Endothelial cell of umbilical vein (primary cell): ENCODE results near the gene GGPS1. TPM values are rescaled to one million over a fixed set of nuclear protein-coding genes. Genes with fewer than 3 reads are reported as not detected.

ENCODE experiments used
- Bru-seq: library from RNA; stranded (reverse); fragments of 400-500 nt; gene quantifications from one replicate; lab custom pipeline; 2021; lab: Mats Ljungman, UMichigan
- BruChase-seq, 2 experiments: library from RNA; stranded (reverse); fragments of 400-500 nt; gene quantifications; one replicate each; lab custom pipeline; 2021; lab: Mats Ljungman, UMichigan
- BruUV-seq: library from RNA; stranded (reverse); fragments of 400-500 nt; replicated peaks from 2 replicates; lab custom pipeline; 2021; lab: Mats Ljungman, UMichigan
- CTCF ChIA-PET: fragments of 300-600, 350-600 bp; sonication (Branson Sonifier 250); formaldehyde crosslinking; loops from one replicate; lab custom pipeline; 2021; ENCODE audit warnings: antibody characterized with exemption, inconsistent platforms; lab: Charles Lee
- POLR2A ChIA-PET: fragments of 300-600, 350-600 bp; sonication (Branson Sonifier 250); formaldehyde crosslinking; loops from one replicate; lab custom pipeline; 2021; ENCODE audit warnings: antibody characterized with exemption, inconsistent platforms; lab: Charles Lee
- DNase-seq: peaks from one replicate; pipeline ENCODE4 v3.0.0-alpha.2; 2011; ENCODE audit warnings: low read depth, low spot score
- FAIRE-seq: peaks from 2 replicates; lab custom pipeline; 2011; peaks lifted over from hg19 to GRCh38; lab: Jason Lieb, UNC
- H2AFZ ChIP-seq: 2 replicates; pipeline ENCODE4 v1.6.0; 2012; ENCODE audit warnings: low read depth, low read length, control low read depth, inconsistent platforms
- H3K27ac ChIP-seq: 2 replicates; pipeline ENCODE4 v1.5.1; 2011; ENCODE audit warnings: low read depth, mild to moderate bottlenecking, control low read depth, low read length, moderate library complexity; ENCODE audit not compliant: insufficient read depth
- H3K27me3 ChIP-seq, 2 experiments: 2 replicates each; pipeline versions ENCODE4 v1.6.0 to v1.6.1; 2011; ENCODE audit warnings: low read length in 2 of 2, mixed read lengths in 1 of 2; ENCODE audit not compliant: control insufficient read depth in 2 of 2, insufficient read depth in 2 of 2
- H3K36me3 ChIP-seq, 2 experiments: 2 replicates in 1 of 2; 3 replicates in 1 of 2; pipeline ENCODE4 v1.5.1; 2011; ENCODE audit warnings: low read length in 2 of 2, mild to moderate bottlenecking in 1 of 2, moderate library complexity in 1 of 2; ENCODE audit not compliant: control insufficient read depth in 2 of 2, insufficient read depth in 2 of 2; ENCODE audit errors: extremely low read depth in 1 of 2
- H3K4me1 ChIP-seq: 3 replicates; pipeline ENCODE4 v1.5.1; 2011; ENCODE audit warnings: mild to moderate bottlenecking, low read length; ENCODE audit not compliant: control insufficient read depth, insufficient read depth; ENCODE audit errors: extremely low read depth
- H3K4me2 ChIP-seq: 2 replicates; pipeline ENCODE4 v1.6.1; 2011; ENCODE audit warnings: low read length, control low read depth, mixed read lengths; ENCODE audit not compliant: insufficient read depth
- H3K4me3 ChIP-seq, 3 experiments: fragments of 200-600 bp in 1 of 3; sonication (generic), shearing (Covaris generic) in 1 of 3; replicated peaks in 1 of 3; 2 replicates each; pipeline ENCODE4 v1.5.1; 2011 to 2016; ENCODE audit warnings: control low read depth in 3 of 3, low read length in 3 of 3, mild to moderate bottlenecking in 2 of 3, inconsistent platforms in 1 of 3, low read depth in 1 of 3, moderate library complexity in 1 of 3; ENCODE audit not compliant: insufficient read depth in 1 of 3
- H3K79me2 ChIP-seq: 2 replicates; pipeline ENCODE4 v1.6.0; 2012; ENCODE audit warnings: low read length, inconsistent platforms; ENCODE audit not compliant: control insufficient read depth, insufficient read depth
- H3K9ac ChIP-seq: replicated peaks from 2 replicates; pipeline ENCODE3; 2011; ENCODE audit warnings: low read length, control low read depth; ENCODE audit not compliant: insufficient read depth; ENCODE audit errors: extremely low read depth
- H3K9me1 ChIP-seq: replicated peaks from 3 replicates; pipeline ENCODE4 v1.6.0; 2011; ENCODE audit warnings: mild to moderate bottlenecking, low read length; ENCODE audit not compliant: control insufficient read depth, insufficient read depth; ENCODE audit errors: extremely low read depth
- H3K9me3 ChIP-seq: replicated peaks from 2 replicates; pipeline ENCODE4 v1.5.1; 2012; ENCODE audit warnings: low read length, inconsistent platforms; ENCODE audit not compliant: control insufficient read depth, insufficient read depth
- H4K20me1 ChIP-seq: replicated peaks from 2 replicates; pipeline ENCODE3; 2011; ENCODE audit warnings: mild to moderate bottlenecking, low read length; ENCODE audit not compliant: control insufficient read depth, insufficient read depth; ENCODE audit errors: extremely low read depth
- CTCF ChIP-seq, 2 donors: IDR thresholded peaks; 1 replicate in 1 of 2; 2 replicates in 1 of 2; pipeline ENCODE4 v1.5.1; 2011; ENCODE audit warnings: low read length in 2 of 2, mild to moderate bottlenecking in 2 of 2, moderate library complexity in 2 of 2, control low read depth in 1 of 2, inconsistent platforms in 1 of 2, low read depth in 1 of 2; ENCODE audit not compliant: insufficient read depth in 1 of 2; ENCODE audit errors: extremely low read depth in 1 of 2
- EZH2 ChIP-seq: IDR thresholded peaks from 2 replicates; pipeline ENCODE4 v1.6.1; 2012; ENCODE audit warnings: borderline replicate concordance, low read depth, mild to moderate bottlenecking, moderate library complexity, low read length, inconsistent platforms; ENCODE audit not compliant: severe bottlenecking
- FOS ChIP-seq: IDR thresholded peaks from 2 replicates; pipeline ENCODE4 v1.6.1; 2011; ENCODE audit warnings: mild to moderate bottlenecking, low read length, moderate library complexity, borderline replicate concordance; ENCODE audit not compliant: insufficient read depth
- GATA2 ChIP-seq: IDR thresholded peaks from 2 replicates; pipeline ENCODE4 v1.7.0; 2011; ENCODE audit warnings: low read depth, mild to moderate bottlenecking, moderate library complexity, mixed read lengths, low read length; ENCODE audit not compliant: insufficient read length, insufficient read depth
- JUN ChIP-seq: IDR thresholded peaks from 2 replicates; pipeline ENCODE4 v1.6.1; 2011; ENCODE audit warnings: borderline replicate concordance, low read depth; ENCODE audit not compliant: insufficient read length, insufficient read depth
- MAX ChIP-seq: IDR thresholded peaks from 2 replicates; pipeline ENCODE4 v1.6.1; 2011; ENCODE audit not compliant: insufficient read depth, insufficient read length
- MYC ChIP-seq: IDR thresholded peaks from one replicate; pipeline ENCODE4 v1.6.1; 2011; ENCODE audit warnings: mild to moderate bottlenecking, low read depth, low read length
- POLR2A ChIP-seq: IDR thresholded peaks from 2 replicates; pipeline ENCODE4 v1.6.1; 2012; ENCODE audit warnings: low read depth, mild to moderate bottlenecking, control low read depth, low read length
- POLR2AphosphoS5 ChIP-seq: IDR thresholded peaks from 2 replicates; pipeline ENCODE4 v1.6.1; 2012; ENCODE audit warnings: low read depth, mild to moderate bottlenecking, control low read depth, low read length, moderate library complexity; ENCODE audit not compliant: insufficient read depth
- dilution Hi-C: fragments of 300-500 bp; cut with MboI; formaldehyde crosslinking; loops from one replicate; pipeline ENCODE4 v1.15.0; 2019; ENCODE audit warnings: low sequenced_read_pairs; ENCODE audit not compliant: extremely low pct_ligation_motif_present
- intact Hi-C: fragments of 100-400 bp; cut with micrococcal nuclease; formaldehyde crosslinking; loops from one replicate; pipeline ENCODE4 v1.10.0; 2022
- long read RNA-seq: library from polyadenylated mRNA; stranded (forward); transcript quantifications from one replicate; pipeline ENCODE4 v2.0.0, GENCODE V29; 2021
- polyA minus RNA-seq, 3 experiments: library from RNA; depleted of rRNA, polyadenylated mRNA; stranded (reverse); fragments of >200 nt; gene quantifications; 1 replicate in 1 of 3; 2 replicates in 2 of 3; pipeline ENCODE4 v1.2.3, GENCODE V29; 2011
- polyA plus RNA-seq, 4 experiments: library from polyadenylated mRNA; depleted of rRNA in 3 of 4; stranded (reverse) in 3 of 4; unstranded in 1 of 4; fragments of >200 nt; gene quantifications; 2 replicates each; pipeline versions ENCODE4 v1.2.1 to v1.2.3, GENCODE V29; 2011 to 2012; ENCODE audit warnings: missing spikeins in 1 of 4
- total RNA-seq: library from RNA; stranded (reverse); gene quantifications from 2 replicates; pipeline ENCODE4 v1.2.3, GENCODE V29; 2021

The GGPS1 gene
- total RNA-seq (24.8 and 29.5 TPM in 2 replicates), polyA plus RNA-seq (9.1 and 10.7 TPM in 2 replicates), polyA minus RNA-seq (11.3 and 20.9 TPM in 2 replicates), Bru-seq, nascent RNA (percentile 69 among the genes with signal in this experiment), BruChase-seq, experiment 1, labeled RNA remaining after a 6-hour chase (percentile 92 among the genes with signal in this experiment), BruChase-seq, experiment 2, labeled RNA remaining after a 2-hour chase (percentile 83 among the genes with signal in this experiment)
- 14.6 and 16.7 TPM in 2 replicates for polyA plus RNA-seq (2011; cell fraction: cytosol; rRNA removed)
- 7.6 and 8.0 TPM in 2 replicates for polyA plus RNA-seq (2011; cell fraction: nucleus; rRNA removed)
- 17.2 and 19.6 TPM in 2 replicates for polyA plus RNA-seq (2012)
- 13.8 TPM for polyA minus RNA-seq (2011; cell fraction: cytosol; rRNA and poly(A)+ RNA removed)
- 2.3 and 8.5 TPM in 2 replicates for polyA minus RNA-seq (2011; cell fraction: nucleus; rRNA and poly(A)+ RNA removed)
- long read RNA-seq, transcript GGPS1-201 (4 exons, 2,895 nt) = major isoform, 101 of 111 reads
- long read RNA-seq, transcript GGPS1-203 (3 exons, 1,407 nt) = minor isoform, 6 of 111 reads
- long read RNA-seq, partial matches to known transcripts = 2 of 111 reads
- long read RNA-seq, other reads (novel, unspliced or antisense) = 1 of 111 reads

GRCh38 chr1:235328271-235329138, at the start of gene GGPS1:
Gene GGPS1 (plus strand): TSS chr1:235328570. CDS start chr1:235335265, 6,695 bp downstream.
- peak within 1 kb of the TSS; percentile 86 for H3K27ac ChIP-seq
- ChIA-PET CTCF (interaction anchor here (0.9 to 5.7 kb wide), 11 partner anchors 9 to 655 kb away, joined by 3 to 56 read pairs (median 4); no protein-coding TSS in a partner anchor), POLR2A (interaction anchor here (0.5 to 2.2 kb wide), 13 partner anchors 10 to 935 kb away, joined by 3 to 9 read pairs (median 4); partner anchors contain the start of genes B3GALNT2 and TBCE)
- dilution Hi-C loops (no loop called here), intact Hi-C loops (loop anchor here (1.0 to 10.0 kb wide), 8 partner anchors 39 to 676 kb away; partner anchors contain the start of genes B3GALNT2, RBM34, TBCE and TOMM20)
- no peaks in the 10 kb centered on the region for H3K9me3 ChIP-seq
- peak within 1 kb of the TSS; percentile 96 for H3K9ac ChIP-seq
- TF ChIP-seq JUN (no peak), POLR2A (peak; percentile 96), POLR2AphosphoS5 (peak; percentile 89), FOS (no peak), MYC (no peak), MAX (no peak), GATA2 (peak; percentile 18), EZH2 (no peak), CTCF (IDR thresholded peaks at IDR 0.05; ENCODE audit: extremely low read depth in 1 of 2, insufficient read depth in 1 of 2, low read depth in 1 of 2, low read length in 2 of 2) (no peak)
- no peaks in the 10 kb centered on the region for H3K36me3 ChIP-seq
- H2AFZ ChIP-seq = peak within 1 kb of the TSS; percentile 55
- peaks cover 79% of the 10 kb centered on the region for H3K79me2 ChIP-seq
- H3K4me3 ChIP-seq = peak within 1 kb of the TSS; percentile 89 to 93 (median 92)
- H3K4me1 ChIP-seq = peaks cover 28% of the 10 kb centered on the region
- peak within 1 kb of the TSS; percentile 93 for H3K4me2 ChIP-seq
- H3K27me3 ChIP-seq = no peaks in the 10 kb centered on the region
- peaks cover 12% of the 10 kb centered on the region for H4K20me1 ChIP-seq
- peak; percentile 93 for FAIRE-seq
- DNase-seq = peak; percentile 100
- BruUV-seq = no TSS peak
- H3K9me1 ChIP-seq = no peaks in the 10 kb centered on the region
